Suprapubic skin (tissue), 4 donors: ENCODE results near the gene NUCB2.

Source experiments
- EP300 ChIP-seq: sonication (generic); formaldehyde crosslinking; IDR thresholded peaks from one replicate; pipeline ENCODE4 v1.6.1; 2017; ENCODE audit warnings: antibody characterized with exemption
- POLR2A ChIP-seq, 2 donors: fragments of 450-650 bp; IDR thresholded peaks; one replicate each; pipeline ENCODE4 v1.6.1; 2017; ENCODE audit warnings: antibody characterized with exemption in 2 of 2, mild to moderate bottlenecking in 2 of 2, moderate library complexity in 2 of 2
- POLR2AphosphoS5 ChIP-seq, 3 donors: sonication (generic); formaldehyde crosslinking; IDR thresholded peaks; one replicate each; pipeline ENCODE4 v1.6.1; 2017; ENCODE audit warnings: antibody characterized with exemption in 3 of 3
- TF ChIP-seq, protein P1 (sequence below), 2 donors: fragments of 200-600 bp in 1 of 2; fragments of 450-650 bp in 1 of 2; sonication (generic) in 1 of 2; IDR thresholded peaks; one replicate each; pipeline ENCODE4 v1.5.1; 2016 to 2019; ENCODE audit warnings: antibody characterized with exemption in 2 of 2, mild to moderate bottlenecking in 1 of 2, moderate library complexity in 1 of 2

- TF ChIP-seq, protein P1, sequence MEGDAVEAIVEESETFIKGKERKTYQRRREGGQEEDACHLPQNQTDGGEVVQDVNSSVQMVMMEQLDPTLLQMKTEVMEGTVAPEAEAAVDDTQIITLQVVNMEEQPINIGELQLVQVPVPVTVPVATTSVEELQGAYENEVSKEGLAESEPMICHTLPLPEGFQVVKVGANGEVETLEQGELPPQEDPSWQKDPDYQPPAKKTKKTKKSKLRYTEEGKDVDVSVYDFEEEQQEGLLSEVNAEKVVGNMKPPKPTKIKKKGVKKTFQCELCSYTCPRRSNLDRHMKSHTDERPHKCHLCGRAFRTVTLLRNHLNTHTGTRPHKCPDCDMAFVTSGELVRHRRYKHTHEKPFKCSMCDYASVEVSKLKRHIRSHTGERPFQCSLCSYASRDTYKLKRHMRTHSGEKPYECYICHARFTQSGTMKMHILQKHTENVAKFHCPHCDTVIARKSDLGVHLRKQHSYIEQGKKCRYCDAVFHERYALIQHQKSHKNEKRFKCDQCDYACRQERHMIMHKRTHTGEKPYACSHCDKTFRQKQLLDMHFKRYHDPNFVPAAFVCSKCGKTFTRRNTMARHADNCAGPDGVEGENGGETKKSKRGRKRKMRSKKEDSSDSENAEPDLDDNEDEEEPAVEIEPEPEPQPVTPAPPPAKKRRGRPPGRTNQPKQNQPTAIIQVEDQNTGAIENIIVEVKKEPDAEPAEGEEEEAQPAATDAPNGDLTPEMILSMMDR (IDR thresholded peaks at IDR 0.05): no peak
- TF ChIP-seq EP300 (no peak), POLR2A (IDR thresholded peaks at IDR 0.05) (no peak), POLR2AphosphoS5 (IDR thresholded peaks at IDR 0.05) (no peak)
These were observed 90.0 kb downstream of the NUCB2 start for GRCh38 chr11:17366495-17366894.
